ENCODE data around the gene VPS33B. TPM values are rescaled to one million over a fixed set of nuclear protein-coding genes. Genes with fewer than 3 reads are reported as not detected.

VPS33B gene
- polyA plus RNA-seq, 3 donors, result 17.9 to 21.7 (median 18.0) TPM

DNA sequence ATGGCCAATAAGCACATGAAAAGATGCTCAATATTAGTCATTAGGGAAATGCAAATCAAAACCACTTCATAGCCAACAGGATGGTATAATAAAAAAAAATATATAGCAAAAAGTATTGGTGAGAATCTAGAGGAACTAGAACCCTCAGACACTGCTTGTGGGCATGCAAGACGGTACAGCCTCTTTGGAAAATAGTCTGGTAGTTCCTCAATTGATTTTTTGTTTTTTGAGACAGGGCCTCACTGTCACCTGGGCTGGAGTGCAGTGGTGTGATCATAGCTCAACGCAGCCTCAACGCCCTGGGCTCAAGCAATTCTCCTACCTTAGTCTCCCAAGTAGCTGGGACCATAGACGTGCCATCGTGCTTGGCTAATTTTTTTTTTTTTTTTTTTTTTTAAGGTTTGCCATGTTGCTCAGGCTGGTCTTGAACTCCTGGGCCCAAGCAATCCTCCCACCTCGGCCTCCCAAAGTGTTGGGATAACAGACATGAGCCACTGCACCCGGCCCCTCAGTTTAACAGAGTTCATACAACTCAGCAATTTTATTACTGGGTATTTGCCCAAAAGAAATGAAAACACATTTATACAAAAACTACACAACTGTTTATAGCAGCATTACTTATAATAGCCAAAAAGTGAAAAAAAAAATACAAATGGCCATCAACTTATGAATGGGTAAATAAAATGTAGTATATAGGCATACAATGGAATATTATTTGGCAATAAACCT lies 33.2 kb downstream of the VPS33B start:
- DNase-seq (ENCODE audit: extremely low read depth in 1 of 11, low read depth in 9 of 11, low spot score in 4 of 11), result no peak

- DNase-seq (ENCODE audit: extremely low read depth in 1 of 11, low read depth in 9 of 11, low spot score in 4 of 11), result no peak
Observed at GRCh38 chr15:90988296-90988695, 34.1 kb downstream of the VPS33B start.

- DNase-seq (ENCODE audit: extremely low read depth in 1 of 11, low read depth in 9 of 11, low spot score in 4 of 11), result no peak
Observed at GRCh38 chr15:90987561-90988141, 34.7 kb downstream of the VPS33B start.

DNA sequence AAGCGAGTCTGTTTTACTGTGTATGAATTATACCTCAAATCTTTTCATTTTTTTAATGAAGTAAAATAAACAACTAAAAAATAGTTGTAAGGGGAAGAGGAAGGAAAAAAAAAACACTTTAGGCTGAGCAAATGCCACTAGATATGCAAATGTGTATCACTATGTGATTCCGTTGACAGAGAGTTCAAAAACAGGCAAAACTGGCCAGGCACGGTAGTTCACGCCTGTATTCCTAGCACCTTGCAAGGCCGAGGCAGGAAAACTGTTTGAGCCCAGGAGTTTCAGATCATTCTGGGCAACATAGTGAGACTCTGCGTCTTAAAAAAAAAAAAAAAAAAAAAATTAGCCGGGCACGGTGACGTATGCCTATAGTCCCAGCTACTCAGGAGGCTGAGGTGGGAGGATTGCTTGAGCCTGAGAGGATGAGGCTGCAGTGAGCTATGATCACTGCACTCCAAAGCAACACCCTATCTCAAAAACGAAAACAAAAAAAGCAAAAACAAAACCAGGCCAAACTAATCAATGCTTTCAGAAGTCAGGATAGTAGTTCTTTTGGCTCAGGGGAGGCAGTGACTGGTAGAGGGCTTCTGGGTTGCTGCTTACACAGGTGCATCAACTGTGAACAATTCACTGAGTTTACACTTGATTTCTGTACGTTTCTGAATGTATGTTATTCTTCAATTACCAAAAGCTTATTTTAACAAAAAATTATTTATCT lies 35.4 kb downstream of the VPS33B start:
- no peak for DNase-seq (ENCODE audit: extremely low read depth in 1 of 11, low read depth in 9 of 11, low spot score in 4 of 11)

GRCh38 chr15:90982135-90982534 lies 40.3 kb downstream of the VPS33B start:
- no peak for DNase-seq (ENCODE audit: extremely low read depth in 1 of 11, low read depth in 9 of 11, low spot score in 4 of 11)

GRCh38 chr15:90981681-90982080 lies 40.7 kb downstream of the VPS33B start:
- no peak for DNase-seq (ENCODE audit: extremely low read depth in 1 of 11, low read depth in 9 of 11, low spot score in 4 of 11)

- DNase-seq (ENCODE audit: extremely low read depth in 1 of 11, low read depth in 9 of 11, low spot score in 4 of 11), result no peak
Observed at GRCh38 chr15:90979582-90979981, 42.8 kb downstream of the VPS33B start.

- DNase-seq (ENCODE audit: extremely low read depth in 1 of 11, low read depth in 9 of 11, low spot score in 4 of 11), result no peak
Observed at GRCh38 chr15:90974216-90974615, 48.2 kb downstream of the VPS33B start.

DNA sequence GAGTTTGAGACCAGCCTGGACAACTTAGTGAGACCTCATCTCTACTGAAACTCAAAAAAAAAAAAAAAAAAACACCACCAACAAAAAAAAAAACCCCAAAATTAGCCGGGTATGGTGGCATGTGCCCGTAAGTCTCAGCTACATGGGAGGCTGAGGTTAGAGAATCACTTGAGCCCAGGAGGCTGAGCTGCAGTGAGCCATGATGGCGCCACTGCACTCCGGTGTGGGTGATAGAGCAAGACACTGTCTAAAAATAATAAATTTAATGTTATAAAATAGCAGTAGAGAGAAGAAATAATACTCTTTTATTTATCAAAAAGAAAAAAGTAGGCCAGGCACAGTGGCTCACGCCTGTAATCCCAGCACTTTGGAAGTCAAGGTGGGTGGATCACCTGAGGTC lies 50.3 kb downstream of the VPS33B start:
- no peak for DNase-seq (ENCODE audit: extremely low read depth in 1 of 11, low read depth in 9 of 11, low spot score in 4 of 11)

- DNase-seq (ENCODE audit: extremely low read depth in 1 of 11, low read depth in 9 of 11, low spot score in 4 of 11), result no peak
Observed at GRCh38 chr15:90970274-90970673, 52.1 kb downstream of the VPS33B start.

- DNase-seq (ENCODE audit: extremely low read depth in 1 of 11, low read depth in 9 of 11, low spot score in 4 of 11), result no peak
Observed at GRCh38 chr15:90968434-90968833, 54.0 kb downstream of the VPS33B start.

- no peak for DNase-seq (ENCODE audit: extremely low read depth in 1 of 11, low read depth in 9 of 11, low spot score in 4 of 11)
Observed at GRCh38 chr15:90967206-90967605, 55.2 kb downstream of the VPS33B start.

DNA sequence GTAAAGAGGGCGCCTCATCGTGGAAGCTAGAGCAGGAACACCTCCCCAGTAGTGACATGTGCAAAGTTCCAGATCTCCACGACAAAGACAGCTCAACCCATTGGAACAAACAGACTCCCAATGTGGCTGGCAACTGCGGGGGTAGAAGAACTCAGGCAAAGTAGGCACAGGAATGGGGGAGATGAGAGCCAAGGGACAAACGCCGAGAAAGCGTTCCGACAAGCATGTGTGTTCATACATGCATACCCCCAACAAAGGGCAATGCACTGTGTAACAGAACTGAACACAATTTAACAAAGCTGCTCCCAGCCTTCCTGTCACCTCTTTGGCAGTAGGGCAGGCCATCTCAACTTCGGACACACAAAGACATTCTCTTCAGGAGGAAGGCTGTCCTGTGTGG lies 56.1 kb downstream of the VPS33B start:
- DNase-seq (ENCODE audit: extremely low read depth in 1 of 11, low read depth in 9 of 11, low spot score in 4 of 11), result no peak

GRCh38 chr15:90962021-90962420 lies 60.4 kb downstream of the VPS33B start:
- DNase-seq (ENCODE audit: extremely low read depth in 1 of 11, low read depth in 9 of 11, low spot score in 4 of 11), result no peak

DNA sequence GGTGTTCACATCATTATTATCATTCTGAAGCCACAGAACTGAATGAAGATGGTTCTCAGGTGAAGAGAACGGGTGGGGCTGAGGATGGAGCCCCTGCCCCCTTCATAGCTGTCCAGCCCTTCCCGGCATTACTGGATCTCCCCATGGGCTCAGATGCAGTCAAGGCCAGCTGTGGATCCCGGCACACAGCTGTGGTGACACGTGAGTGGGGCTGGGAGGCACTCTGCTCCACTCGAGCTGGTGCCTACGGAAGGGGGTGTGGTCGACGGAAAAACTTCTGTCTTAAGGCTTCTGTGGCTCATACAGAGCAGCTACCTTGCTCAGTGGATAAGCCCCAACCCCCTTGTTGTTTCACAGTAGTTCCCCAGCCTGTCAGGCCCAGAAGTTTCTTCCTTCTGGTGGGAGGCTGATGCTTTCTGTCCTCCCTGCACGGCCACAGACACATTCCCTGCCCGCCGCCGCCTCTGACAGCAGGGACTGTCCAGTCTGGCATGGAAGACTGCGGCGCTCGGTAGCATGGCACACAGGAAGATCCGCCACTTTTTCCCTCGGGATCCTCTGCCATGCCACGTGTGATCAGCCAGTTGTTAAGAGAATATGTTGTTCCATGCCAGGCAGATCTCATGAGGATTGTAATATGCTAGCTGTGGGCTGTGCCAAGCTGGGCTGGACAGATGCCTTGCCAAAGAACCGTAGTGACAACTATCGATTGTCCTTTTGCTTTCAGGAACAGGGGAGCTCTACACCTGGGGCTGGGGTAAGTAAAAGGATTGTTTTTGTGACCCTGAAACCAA lies 61.9 kb downstream of the VPS33B start:
- DNase-seq (ENCODE audit: extremely low read depth in 1 of 11, low read depth in 9 of 11, low spot score in 4 of 11), result no peak

- DNase-seq (ENCODE audit: extremely low read depth in 1 of 11, low read depth in 9 of 11, low spot score in 4 of 11), result no peak
Observed at GRCh38 chr15:90959894-90960293, 62.5 kb downstream of the VPS33B start.

DNA sequence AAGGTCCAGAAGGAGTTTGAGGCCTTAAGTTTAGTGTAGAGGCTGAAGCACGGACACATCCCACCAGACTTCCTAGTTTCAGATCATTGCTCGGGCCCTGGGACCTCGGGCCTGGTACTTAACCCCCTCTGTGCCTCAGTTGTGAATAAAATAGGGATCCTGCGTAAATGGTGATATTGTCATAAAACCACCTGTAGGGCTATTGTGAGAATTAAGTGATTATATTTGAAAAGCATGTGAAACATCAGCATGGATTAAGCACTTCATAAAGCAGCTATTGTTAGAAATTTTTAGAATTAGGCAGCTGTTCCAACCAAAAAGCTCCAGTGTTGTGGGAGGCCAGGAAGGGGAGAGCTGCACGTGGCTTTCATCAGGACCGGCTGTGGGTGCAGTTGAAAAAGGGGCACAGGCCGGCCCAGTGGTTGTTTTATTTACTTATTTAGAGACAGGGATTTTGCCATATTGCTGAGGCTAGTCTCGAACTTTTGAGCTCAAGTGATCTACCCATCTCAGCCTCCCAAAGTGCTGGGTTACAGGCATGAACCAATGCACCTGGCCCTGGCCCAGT lies 63.3 kb downstream of the VPS33B start:
- DNase-seq (ENCODE audit: extremely low read depth in 1 of 11, low read depth in 9 of 11, low spot score in 4 of 11), result no peak

DNA sequence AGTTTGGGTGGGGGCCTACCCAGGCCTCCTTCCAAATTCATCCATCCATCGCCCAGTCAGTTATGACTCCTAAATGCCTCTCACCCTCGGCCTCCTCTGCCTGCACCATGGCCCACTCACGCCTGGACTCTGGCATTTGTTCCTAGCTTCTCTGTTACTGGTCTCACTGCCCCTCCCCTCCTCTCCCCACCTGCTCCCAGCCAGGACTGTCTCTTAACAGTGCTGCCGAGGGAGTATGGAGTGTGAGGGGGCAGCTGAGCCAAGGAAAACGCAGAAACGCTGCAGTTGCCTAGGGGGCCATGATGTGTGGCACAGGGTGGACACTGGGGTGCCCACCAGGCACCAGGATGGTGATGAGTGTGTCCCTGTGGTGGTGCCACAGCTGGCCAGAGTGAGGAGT lies 64.6 kb downstream of the VPS33B start:
- no peak for DNase-seq (ENCODE audit: extremely low read depth in 1 of 11, low read depth in 9 of 11, low spot score in 4 of 11)

DNA sequence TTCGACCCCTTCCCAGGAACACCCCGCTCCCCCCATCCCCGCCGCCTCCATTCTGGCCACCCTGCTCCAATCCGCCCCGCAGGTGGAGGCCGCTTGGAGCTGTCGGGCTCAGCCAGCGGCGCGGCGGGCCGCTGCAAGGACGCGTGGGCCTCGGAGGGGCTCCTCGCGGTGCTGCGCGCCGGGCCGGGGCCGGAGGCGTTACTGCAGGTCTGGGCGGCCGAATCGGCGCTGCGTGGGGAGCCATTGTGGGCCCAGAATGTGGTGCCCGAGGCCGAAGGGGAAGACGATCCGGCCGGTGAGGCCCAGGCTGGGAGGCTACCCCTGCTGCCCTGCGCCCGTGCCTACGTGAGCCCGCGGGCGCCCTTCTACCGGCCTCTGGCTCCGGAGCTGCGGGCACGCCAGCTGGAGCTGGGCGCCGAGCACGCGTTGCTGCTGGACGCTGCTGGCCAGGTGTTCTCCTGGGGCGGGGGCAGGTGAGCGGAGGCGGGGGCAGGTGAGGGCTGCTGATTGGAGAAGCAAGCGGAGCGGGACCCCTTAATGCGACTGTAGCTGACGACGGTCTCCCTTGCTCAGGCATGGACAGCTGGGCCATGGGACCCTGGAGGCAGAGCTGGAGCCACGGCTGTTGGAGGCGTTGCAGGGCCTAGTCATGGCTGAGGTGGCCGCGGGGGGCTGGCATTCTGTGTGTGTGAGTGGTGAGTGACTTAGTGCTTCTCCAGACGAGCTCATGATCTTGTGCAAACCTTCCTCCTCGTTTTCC lies 65.2 kb downstream of the VPS33B start:
- peak in 8 of 11 donors; percentile 9 to 32 (median 24) for DNase-seq (ENCODE audit: extremely low read depth in 1 of 11, low read depth in 9 of 11, low spot score in 4 of 11)

Data from renal cortex interstitium (tissue), 11 donors.